Tibial nerve (tissue), 4 donors: ENCODE measurements around the gene PPM1F. TPM values are rescaled to one million over a fixed set of nuclear protein-coding genes. Genes with fewer than 3 reads are reported as not detected.
A peak's percentile ranks its signal among the peaks of the same experiment; 100 is the strongest.

Experiments
- DNase-seq, 2 donors: peaks; one replicate each; pipeline ENCODE4 v3.0.0-alpha.2; 2019; ENCODE audit warnings: low spot score in 2 of 2
- H3K27ac ChIP-seq, 4 donors: fragments of 200-600 bp; sonication (generic) in 3 of 4; one replicate each; pipeline ENCODE4 v1.5.1; 2017 to 2019; ENCODE audit warnings: mild to moderate bottlenecking in 1 of 4
- H3K27me3 ChIP-seq, 2 donors: fragments of 200-600 bp; sonication (generic) in 1 of 2; one replicate each; pipeline versions ENCODE4 v1.5.1 to v1.6.0; 2017 to 2019
- H3K36me3 ChIP-seq, 3 donors: fragments of 200-600 bp; sonication (generic); one replicate each; pipeline ENCODE4 v1.5.1; 2018 to 2019
- H3K4me1 ChIP-seq, 4 donors: fragments of 200-600 bp; sonication (generic) in 3 of 4; one replicate each; pipeline ENCODE4 v1.5.1; 2017 to 2019
- H3K4me3 ChIP-seq, 4 donors: fragments of 200-600 bp; sonication (generic) in 3 of 4; one replicate each; pipeline ENCODE4 v1.5.1; 2017 to 2019; ENCODE audit warnings: mild to moderate bottlenecking in 1 of 4, moderate library complexity in 1 of 4
- H3K9me3 ChIP-seq, 4 donors: fragments of 200-600 bp; sonication (generic) in 3 of 4; one replicate each; pipeline ENCODE4 v1.5.1; 2017 to 2019
- CTCF ChIP-seq, 5 experiments: fragments of 200-600 bp in 3 of 5; fragments of 450-650 bp in 2 of 5; sonication (generic) in 3 of 5; IDR thresholded peaks; one replicate each; pipeline ENCODE4 v1.5.1; 2016 to 2019; ENCODE audit warnings: antibody characterized with exemption in 5 of 5, mild to moderate bottlenecking in 3 of 5, moderate library complexity in 2 of 5
- EP300 ChIP-seq, 2 donors: sonication (generic); formaldehyde crosslinking; IDR thresholded peaks; one replicate each; pipeline ENCODE4 v1.6.1; 2017; ENCODE audit warnings: antibody characterized with exemption in 2 of 2, mild to moderate bottlenecking in 1 of 2
- POLR2A ChIP-seq, 2 donors: fragments of 450-650 bp; IDR thresholded peaks; one replicate each; pipeline ENCODE4 v1.6.1; 2017; ENCODE audit warnings: antibody characterized with exemption in 2 of 2, mild to moderate bottlenecking in 2 of 2, moderate library complexity in 2 of 2
- WGBS, 2 donors: methylation state at CpG; one replicate each; pipeline ENCODE4 v1.1.5; 2018; 5-methylcytosine and 5-hydroxymethylcytosine counted together
- total RNA-seq, 4 donors: library from RNA; depleted of rRNA; stranded (reverse); fragments of >200 nt; gene quantifications; one replicate each; pipeline ENCODE4 v1.1.0, GENCODE V29; 2016

The PPM1F gene
- total RNA-seq, 4 donors from 2014 or later: 59.4 to 78.3 (median 67.2) TPM

GRCh38 chr22:21970800-21971617 is 18.4 kb upstream of the PPM1F start:
- H3K4me1 ChIP-seq: no peaks in the 10 kb centered on the region
- no peaks in the 10 kb centered on the region for H3K9me3 ChIP-seq
- no peak overlapping the region for H3K27ac ChIP-seq
- TF ChIP-seq CTCF (IDR thresholded peaks at IDR 0.05) (no peak), POLR2A (IDR thresholded peaks at IDR 0.05) (no peak), EP300 (IDR thresholded peaks at IDR 0.05) (no peak)
- H3K4me3 ChIP-seq: no peak overlapping the region
- no peaks in the 10 kb centered on the region for H3K27me3 ChIP-seq
- 91 to 93% methylated on average over 18 of the region's 18 CpGs for WGBS, 2 donors
- no peak for DNase-seq
- peaks cover 3 to 95% (median 25%) of the 10 kb centered on the region in 3 donors for H3K36me3 ChIP-seq

- 88 to 89% methylated on average over 16 to 17 of the region's 19 CpGs for WGBS, 2 donors
- peaks cover 3 to 100% (median 32%) of the 10 kb centered on the region in 3 donors for H3K36me3 ChIP-seq
Observed at GRCh38 chr22:21970037-21970799, 17.6 kb upstream of the PPM1F start.

GRCh38 chr22:21968452-21969129 is 15.9 kb upstream of the PPM1F start:
- H3K27ac ChIP-seq: peak overlapping the region in 1 of 4 donors; percentile 25
- H3K9me3 ChIP-seq: no peaks in the 10 kb centered on the region
- TF ChIP-seq EP300 (IDR thresholded peaks at IDR 0.05): no peak
- no peak for TF ChIP-seq CTCF (IDR thresholded peaks at IDR 0.05)
- TF ChIP-seq POLR2A (IDR thresholded peaks at IDR 0.05): no peak
- no peak for DNase-seq
- H3K4me3 ChIP-seq: no peak overlapping the region
- WGBS, 2 donors: 82 to 91% methylated on average over 5 of the region's 5 CpGs
- H3K27me3 ChIP-seq: no peaks in the 10 kb centered on the region
- no peaks in the 10 kb centered on the region for H3K4me1 ChIP-seq
- H3K36me3 ChIP-seq: peaks cover 10 to 100% (median 31%) of the 10 kb centered on the region in 3 donors

More at GRCh38 chr22:21970037-21970799, 17.6 kb upstream of the PPM1F start:
- TF ChIP-seq EP300 (IDR thresholded peaks at IDR 0.05): no peak
- TF ChIP-seq CTCF (IDR thresholded peaks at IDR 0.05): no peak
- Histone ChIP-seq H3K4me1 (no peaks in the 10 kb centered on the region), H3K9me3 (no peaks in the 10 kb centered on the region), H3K27ac (no peak overlapping the region), H3K4me3 (no peak overlapping the region), H3K27me3 (no peaks in the 10 kb centered on the region)
- no peak for DNase-seq

GRCh38 chr22:21967693-21968271 is 15.1 kb upstream of the PPM1F start:
- Histone ChIP-seq H3K4me3 (no peak overlapping the region), H3K4me1 (no peaks in the 10 kb centered on the region), H3K27me3 (no peaks in the 10 kb centered on the region), H3K9me3 (no peaks in the 10 kb centered on the region), H3K36me3 (peaks cover 10 to 100% (median 35%) of the 10 kb centered on the region in 3 donors), H3K27ac (peak overlapping the region in 1 of 4 donors; percentile 25)
- no peak for TF ChIP-seq EP300 (IDR thresholded peaks at IDR 0.05)
- TF ChIP-seq POLR2A (IDR thresholded peaks at IDR 0.05): no peak
- TF ChIP-seq CTCF (IDR thresholded peaks at IDR 0.05): no peak
- no peak for DNase-seq
- WGBS, 2 donors: 94 to 95% methylated on average over 7 of the region's 7 CpGs
